GM12878 (cell line): ENCODE data around the gene SLC12A2. TPM values are rescaled to one million over a fixed set of nuclear protein-coding genes. Genes with fewer than 3 reads are reported as not detected.

ENCODE experiments used
- ATAC-seq: fragments of 200-7000 bp; cut with Tn5 transposase; 3 replicates; pipeline ENCODE4 v1.9.1; 2020; ENCODE audit warnings: mild to moderate bottlenecking, moderate library complexity
- BruUV-seq: library from RNA; stranded (reverse); fragments of 400-500 nt; replicated peaks from 2 replicates; lab custom pipeline; 2021; lab: Mats Ljungman, UMichigan
- CTCF ChIA-PET: fragments of 300-600 bp; sonication (Branson Sonifier 250); formaldehyde crosslinking; extraction: SDS; loops from one replicate; lab custom pipeline; 2021; ENCODE audit warnings: inconsistent platforms; lab: Yijun Ruan, JAX
- POLR2A ChIA-PET: fragments of 350-600 bp; formaldehyde crosslinking; extraction: SDS; loops from one replicate; lab custom pipeline; 2021; ENCODE audit warnings: inconsistent platforms; lab: Charles Lee
- RAD21 ChIA-PET: fragments of 300-600 bp; sonication (Branson Sonifier 250); formaldehyde crosslinking; loops from one replicate; lab custom pipeline; 2023; ENCODE audit warnings: antibody characterized with exemption; ENCODE audit not compliant: unreplicated experiment; lab: Charles Lee
- SMC1A ChIA-PET: fragments of 300-600 bp; sonication (Branson Sonifier 250); formaldehyde crosslinking; loops from one replicate; lab custom pipeline; 2023; ENCODE audit not compliant: unreplicated experiment, uncharacterized antibody; lab: Charles Lee
- DNase-seq: peaks from one replicate; pipeline ENCODE4 v3.0.0-alpha.2; 2011; ENCODE audit warnings: low read depth, low spot score
- FAIRE-seq: peaks from 3 replicates; lab custom pipeline; 2011; peaks lifted over from hg19 to GRCh38; lab: Jason Lieb, UNC
- H2AFZ ChIP-seq: 2 replicates; pipeline ENCODE4 v1.6.0; 2011; ENCODE audit warnings: low read depth, low read length, control low read depth; ENCODE audit not compliant: control insufficient read depth
- H3K27ac ChIP-seq: 2 replicates; pipeline ENCODE4 v1.5.1; 2011; ENCODE audit warnings: control low read depth; ENCODE audit not compliant: control insufficient read depth, insufficient read depth
- H3K27me3 ChIP-seq, 2 experiments: replicated peaks in 1 of 2; 2 replicates each; pipeline versions ENCODE4 v1.6.0 to v1.6.1; 2011; ENCODE audit warnings: low read length in 1 of 2; ENCODE audit not compliant: control insufficient read depth in 2 of 2, insufficient read depth in 2 of 2
- H3K36me3 ChIP-seq, 2 experiments: 2 replicates each; pipeline ENCODE4 v1.5.1; 2011; ENCODE audit warnings: low read length in 1 of 2; ENCODE audit not compliant: control insufficient read depth in 2 of 2, insufficient read depth in 2 of 2
- H3K4me1 ChIP-seq: 2 replicates; pipeline ENCODE4 v1.6.1; 2011; ENCODE audit warnings: mild to moderate bottlenecking, low read length, moderate library complexity, mixed read lengths; ENCODE audit not compliant: control insufficient read depth, insufficient read depth
- H3K4me2 ChIP-seq: 2 replicates; pipeline ENCODE4 v1.6.0; 2011; ENCODE audit warnings: control low read depth; ENCODE audit not compliant: control insufficient read depth, insufficient read depth
- H3K4me3 ChIP-seq: fragments of 200-600 bp; sonication (generic); 2 replicates; pipeline ENCODE4 v1.5.1; 2016
- H3K79me2 ChIP-seq: 2 replicates; pipeline ENCODE4 v1.6.0; 2011; ENCODE audit warnings: low read length; ENCODE audit not compliant: control insufficient read depth, insufficient read depth
- H3K9ac ChIP-seq: 2 replicates; pipeline ENCODE4 v1.8.0; 2011; ENCODE audit warnings: low read length, control low read depth, mixed read lengths; ENCODE audit not compliant: control insufficient read depth, insufficient read depth
- H3K9me3 ChIP-seq: replicated peaks from 3 replicates; pipeline ENCODE4 v1.5.1; 2011; ENCODE audit warnings: mild to moderate bottlenecking, low read length; ENCODE audit not compliant: control insufficient read depth, insufficient read depth
- H4K20me1 ChIP-seq: 2 replicates; pipeline ENCODE4 v1.6.0; 2011; ENCODE audit not compliant: control insufficient read depth, insufficient read depth
- ETV6 ChIP-seq, 2 experiments: fragments of 450-650 bp in 1 of 2; IDR thresholded peaks in 1 of 2; conservative IDR thresholded peaks in 1 of 2; 2 replicates each; pipeline ENCODE4 v1.6.1; 2014; ENCODE audit warnings: antibody characterized with exemption in 1 of 2, borderline replicate concordance in 1 of 2, low read depth in 1 of 2, mild to moderate bottlenecking in 1 of 2, moderate library complexity in 1 of 2
- HCFC1 ChIP-seq: fragments of 150-350 bp; IDR thresholded peaks from 2 replicates; pipeline ENCODE4 v1.6.1; 2014; ENCODE audit warnings: low read length
- MEF2B ChIP-seq: fragments of 450-650 bp; IDR thresholded peaks from 2 replicates; pipeline ENCODE4 v1.6.1; 2018; ENCODE audit warnings: mild to moderate bottlenecking, moderate library complexity; ENCODE audit not compliant: partially characterized antibody, poor library complexity, severe bottlenecking
- NR2F1 ChIP-seq: fragments of 450-650 bp; conservative IDR thresholded peaks from 2 replicates; pipeline ENCODE4 v1.6.1; 2017; ENCODE audit warnings: mild to moderate bottlenecking
- POLR2A ChIP-seq: IDR thresholded peaks from 2 replicates; pipeline ENCODE4 v1.6.1; 2011; ENCODE audit warnings: low read depth, mild to moderate bottlenecking, low read length
- RELA ChIP-seq: fragments of 450-650 bp; IDR thresholded peaks from 2 replicates; pipeline ENCODE4 v1.8.0; 2014; ENCODE audit warnings: borderline replicate concordance; ENCODE audit not compliant: partially characterized antibody
- WRNIP1 ChIP-seq: IDR thresholded peaks from 2 replicates; pipeline ENCODE4 v1.6.1; 2011; ENCODE audit warnings: low read depth, low read length, improper control_type of control experiment, borderline replicate concordance
- ZNF274 ChIP-seq: IDR thresholded peaks from one replicate; pipeline ENCODE4 v1.8.0; 2011; ENCODE audit not compliant: insufficient read length, insufficient read depth
- ZNF384 ChIP-seq: IDR thresholded peaks from 2 replicates; pipeline ENCODE4 v1.6.1; 2012; ENCODE audit warnings: low read depth, mild to moderate bottlenecking, low read length, improper control_type of control experiment, borderline replicate concordance
- WGBS: methylation state at CpG from one replicate; pipeline ENCODE4 v1.1.6; 2016; ENCODE audit warnings: low lambda C conversion rate; ENCODE audit not compliant: insufficient replicate concordance, insufficient coverage; ENCODE audit errors: missing lambda C conversion rate; 5-methylcytosine and 5-hydroxymethylcytosine counted together
- in situ Hi-C: fragments of 300-500 bp; cut with MboI; formaldehyde crosslinking; loops from 9 replicates; pipeline ENCODE4 v1.14.3; 2018; ENCODE audit warnings: mixed read lengths
- intact Hi-C: fragments of 100-400 bp; cut with micrococcal nuclease; formaldehyde crosslinking; loops from one replicate; pipeline ENCODE4 v1.14.2; 2022; ENCODE audit not compliant: unreplicated experiment
- polyA plus RNA-seq, 11 experiments: library from polyadenylated mRNA; depleted of rRNA in 4 of 11; unstranded in 6 of 11; stranded (reverse) in 5 of 11; fragments of >200 nt; fragmentation: Nextera tagmentation in 4 of 11; fragmentation: Illumina TruSeq in 1 of 11; extraction: Ambion mirVana in 4 of 11; extraction: Trizol in 1 of 11; gene quantifications; 1 replicate in 1 of 11; 2 replicates in 10 of 11; pipeline versions ENCODE4 v1.2.1 to v1.2.3, GENCODE V29; 2011 to 2016; ENCODE audit warnings: inconsistent platforms in 2 of 11, missing spikeins in 2 of 11, low read depth in 1 of 11
- total RNA-seq, 4 experiments: library from RNA; depleted of rRNA in 3 of 4; stranded (reverse); fragments of >200 nt in 3 of 4; fragmentation: Illumina TruSeq in 1 of 4; extraction: Trizol in 1 of 4; gene quantifications; 2 replicates each; pipeline versions ENCODE4 v1.2.1 to v1.2.3, GENCODE V29; 2013 to 2021
- TF ChIP-seq, protein P1 (sequence below): IDR thresholded peaks from 2 replicates; pipeline ENCODE4 v1.6.1; 2011; ENCODE audit warnings: low read depth, mild to moderate bottlenecking, low read length, moderate library complexity, borderline replicate concordance; ENCODE audit errors: extremely low read depth
- TF ChIP-seq, protein P2 (sequence below): fragments of 450-650 bp; IDR thresholded peaks from 2 replicates; pipeline ENCODE4 v1.6.1; 2018; ENCODE audit warnings: borderline replicate concordance, mild to moderate bottlenecking; ENCODE audit not compliant: partially characterized antibody
- TF ChIP-seq, protein P3 (sequence below): IDR thresholded peaks from 2 replicates; pipeline ENCODE4 v1.6.1; 2012; ENCODE audit warnings: low read depth, low read length, improper control_type of control experiment
- TF ChIP-seq, protein P4 (sequence below): fragments of 450-650 bp; IDR thresholded peaks from 2 replicates; pipeline ENCODE4 v1.6.1; 2017; ENCODE audit warnings: low read depth, mild to moderate bottlenecking, moderate library complexity
- TF ChIP-seq, protein P5 (sequence below): fragments of 450-650 bp; IDR thresholded peaks from 2 replicates; pipeline ENCODE4 v1.6.1; 2017; ENCODE audit warnings: mild to moderate bottlenecking, moderate library complexity

SLC12A2 gene
- total and polyA plus RNA-seq, 10 of the 15 experiments (the other 5 are each of a cell fraction or from before 2014, with no cell fraction given): 5.1 to 21.8 (median 10.5) TPM

DNA sequence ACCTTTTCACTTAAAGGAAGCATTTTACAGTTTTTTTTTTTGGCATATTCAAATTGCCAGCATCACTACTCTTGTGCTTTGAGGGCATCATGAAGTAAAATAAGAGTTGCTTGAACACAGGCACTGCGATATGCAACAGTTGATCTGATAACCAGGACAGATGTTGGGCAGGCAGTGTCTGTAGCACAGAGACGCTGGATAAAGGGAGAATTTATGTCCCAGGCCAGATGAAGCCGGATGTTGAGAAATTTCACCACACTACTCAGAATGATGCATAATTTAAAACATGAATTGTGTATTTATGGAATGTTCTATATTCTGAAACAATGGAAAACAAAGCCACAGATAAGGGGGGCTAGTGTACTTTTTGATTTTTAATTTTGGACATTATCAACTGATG, 71.4 kb downstream of the SLC12A2 start:
- Histone ChIP-seq H3K79me2 (no peaks in the 10 kb centered on the region), H3K27ac (no peak overlapping the region), H2AFZ (no peak overlapping the region), H3K9ac (no peak overlapping the region), H3K27me3 (no peaks in the 10 kb centered on the region), H3K4me2 (no peak overlapping the region), H3K36me3 (peaks cover 0 to 2% of the 10 kb centered on the region in 2 experiments), H3K4me1 (no peaks in the 10 kb centered on the region), H3K9me3 (no peaks in the 10 kb centered on the region), H3K4me3 (no peak overlapping the region), H4K20me1 (no peaks in the 10 kb centered on the region)
- no peak for ATAC-seq
- BruUV-seq: no TSS peak
- SMC1A ChIA-PET: interaction anchor here (1.9 kb wide), 1 partner anchor 11 kb away, joined by 4 read pairs; no protein-coding TSS in a partner anchor
- POLR2A ChIA-PET: interaction anchor here (0.7 kb wide), 1 partner anchor 243 kb away, joined by 3 read pairs; no protein-coding TSS in a partner anchor
- WGBS: 98% methylated on average over 3 of the region's 3 CpGs
- RAD21 ChIA-PET: interaction anchor here (1.2 kb wide), 1 partner anchor 591 kb away, joined by 5 read pairs; no protein-coding TSS in a partner anchor
- intact Hi-C loops: no loop called here
- DNase-seq: no peak
- in situ Hi-C loops: no loop called here
- no peak for FAIRE-seq
- CTCF ChIA-PET: interaction anchor here (0.6 to 1.5 kb wide), 2 partner anchors 247 to 605 kb away, joined by 3 to 6 read pairs; no protein-coding TSS in a partner anchor
- TF ChIP-seq WRNIP1: no peak
- no peak for TF ChIP-seq ETV6 (conservative IDR thresholded peaks at IDR 0.05 in 1 of 2, IDR thresholded peaks at IDR 0.05 in 1 of 2; ENCODE audit: borderline replicate concordance in 1 of 2, low read depth in 1 of 2)
- no peak for TF ChIP-seq RELA
- no peak for TF ChIP-seq NR2F1
- TF ChIP-seq, protein P1, sequence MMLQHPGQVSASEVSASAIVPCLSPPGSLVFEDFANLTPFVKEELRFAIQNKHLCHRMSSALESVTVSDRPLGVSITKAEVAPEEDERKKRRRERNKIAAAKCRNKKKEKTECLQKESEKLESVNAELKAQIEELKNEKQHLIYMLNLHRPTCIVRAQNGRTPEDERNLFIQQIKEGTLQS: no peak
- TF ChIP-seq, protein P2, sequence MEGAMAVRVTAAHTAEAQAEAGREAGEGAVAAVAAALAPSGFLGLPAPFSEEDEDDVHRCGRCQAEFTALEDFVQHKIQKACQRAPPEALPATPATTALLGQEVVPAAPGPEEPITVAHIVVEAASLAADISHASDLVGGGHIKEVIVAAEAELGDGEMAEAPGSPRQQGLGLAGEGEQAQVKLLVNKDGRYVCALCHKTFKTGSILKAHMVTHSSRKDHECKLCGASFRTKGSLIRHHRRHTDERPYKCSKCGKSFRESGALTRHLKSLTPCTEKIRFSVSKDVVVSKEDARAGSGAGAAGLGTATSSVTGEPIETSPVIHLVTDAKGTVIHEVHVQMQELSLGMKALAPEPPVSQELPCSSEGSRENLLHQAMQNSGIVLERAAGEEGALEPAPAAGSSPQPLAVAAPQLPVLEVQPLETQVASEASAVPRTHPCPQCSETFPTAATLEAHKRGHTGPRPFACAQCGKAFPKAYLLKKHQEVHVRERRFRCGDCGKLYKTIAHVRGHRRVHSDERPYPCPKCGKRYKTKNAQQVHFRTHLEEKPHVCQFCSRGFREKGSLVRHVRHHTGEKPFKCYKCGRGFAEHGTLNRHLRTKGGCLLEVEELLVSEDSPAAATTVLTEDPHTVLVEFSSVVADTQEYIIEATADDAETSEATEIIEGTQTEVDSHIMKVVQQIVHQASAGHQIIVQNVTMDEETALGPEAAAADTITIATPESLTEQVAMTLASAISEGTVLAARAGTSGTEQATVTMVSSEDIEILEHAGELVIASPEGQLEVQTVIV: no peak
- TF ChIP-seq, protein P3, sequence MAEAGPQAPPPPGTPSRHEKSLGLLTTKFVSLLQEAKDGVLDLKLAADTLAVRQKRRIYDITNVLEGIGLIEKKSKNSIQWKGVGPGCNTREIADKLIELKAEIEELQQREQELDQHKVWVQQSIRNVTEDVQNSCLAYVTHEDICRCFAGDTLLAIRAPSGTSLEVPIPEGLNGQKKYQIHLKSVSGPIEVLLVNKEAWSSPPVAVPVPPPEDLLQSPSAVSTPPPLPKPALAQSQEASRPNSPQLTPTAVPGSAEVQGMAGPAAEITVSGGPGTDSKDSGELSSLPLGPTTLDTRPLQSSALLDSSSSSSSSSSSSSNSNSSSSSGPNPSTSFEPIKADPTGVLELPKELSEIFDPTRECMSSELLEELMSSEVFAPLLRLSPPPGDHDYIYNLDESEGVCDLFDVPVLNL: no peak
- no peak for TF ChIP-seq ZNF274
- TF ChIP-seq, protein P4, sequence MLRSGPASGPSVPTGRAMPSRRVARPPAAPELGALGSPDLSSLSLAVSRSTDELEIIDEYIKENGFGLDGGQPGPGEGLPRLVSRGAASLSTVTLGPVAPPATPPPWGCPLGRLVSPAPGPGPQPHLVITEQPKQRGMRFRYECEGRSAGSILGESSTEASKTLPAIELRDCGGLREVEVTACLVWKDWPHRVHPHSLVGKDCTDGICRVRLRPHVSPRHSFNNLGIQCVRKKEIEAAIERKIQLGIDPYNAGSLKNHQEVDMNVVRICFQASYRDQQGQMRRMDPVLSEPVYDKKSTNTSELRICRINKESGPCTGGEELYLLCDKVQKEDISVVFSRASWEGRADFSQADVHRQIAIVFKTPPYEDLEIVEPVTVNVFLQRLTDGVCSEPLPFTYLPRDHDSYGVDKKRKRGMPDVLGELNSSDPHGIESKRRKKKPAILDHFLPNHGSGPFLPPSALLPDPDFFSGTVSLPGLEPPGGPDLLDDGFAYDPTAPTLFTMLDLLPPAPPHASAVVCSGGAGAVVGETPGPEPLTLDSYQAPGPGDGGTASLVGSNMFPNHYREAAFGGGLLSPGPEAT: no peak
- TF ChIP-seq, protein P5, sequence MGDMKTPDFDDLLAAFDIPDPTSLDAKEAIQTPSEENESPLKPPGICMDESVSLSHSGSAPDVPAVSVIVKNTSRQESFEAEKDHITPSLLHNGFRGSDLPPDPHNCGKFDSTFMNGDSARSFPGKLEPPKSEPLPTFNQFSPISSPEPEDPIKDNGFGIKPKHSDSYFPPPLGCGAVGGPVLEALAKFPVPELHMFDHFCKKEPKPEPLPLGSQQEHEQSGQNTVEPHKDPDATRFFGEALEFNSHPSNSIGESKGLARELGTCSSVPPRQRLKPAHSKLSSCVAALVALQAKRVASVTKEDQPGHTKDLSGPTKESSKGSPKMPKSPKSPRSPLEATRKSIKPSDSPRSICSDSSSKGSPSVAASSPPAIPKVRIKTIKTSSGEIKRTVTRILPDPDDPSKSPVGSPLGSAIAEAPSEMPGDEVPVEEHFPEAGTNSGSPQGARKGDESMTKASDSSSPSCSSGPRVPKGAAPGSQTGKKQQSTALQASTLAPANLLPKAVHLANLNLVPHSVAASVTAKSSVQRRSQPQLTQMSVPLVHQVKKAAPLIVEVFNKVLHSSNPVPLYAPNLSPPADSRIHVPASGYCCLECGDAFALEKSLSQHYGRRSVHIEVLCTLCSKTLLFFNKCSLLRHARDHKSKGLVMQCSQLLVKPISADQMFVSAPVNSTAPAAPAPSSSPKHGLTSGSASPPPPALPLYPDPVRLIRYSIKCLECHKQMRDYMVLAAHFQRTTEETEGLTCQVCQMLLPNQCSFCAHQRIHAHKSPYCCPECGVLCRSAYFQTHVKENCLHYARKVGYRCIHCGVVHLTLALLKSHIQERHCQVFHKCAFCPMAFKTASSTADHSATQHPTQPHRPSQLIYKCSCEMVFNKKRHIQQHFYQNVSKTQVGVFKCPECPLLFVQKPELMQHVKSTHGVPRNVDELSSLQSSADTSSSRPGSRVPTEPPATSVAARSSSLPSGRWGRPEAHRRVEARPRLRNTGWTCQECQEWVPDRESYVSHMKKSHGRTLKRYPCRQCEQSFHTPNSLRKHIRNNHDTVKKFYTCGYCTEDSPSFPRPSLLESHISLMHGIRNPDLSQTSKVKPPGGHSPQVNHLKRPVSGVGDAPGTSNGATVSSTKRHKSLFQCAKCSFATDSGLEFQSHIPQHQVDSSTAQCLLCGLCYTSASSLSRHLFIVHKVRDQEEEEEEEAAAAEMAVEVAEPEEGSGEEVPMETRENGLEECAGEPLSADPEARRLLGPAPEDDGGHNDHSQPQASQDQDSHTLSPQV: no peak
- no peak for TF ChIP-seq MEF2B
- no peak for TF ChIP-seq ZNF384
- TF ChIP-seq HCFC1: no peak
- no peak for TF ChIP-seq POLR2A
